ENCODE results near the gene FTCDNL1. TPM values are rescaled to one million over a fixed set of nuclear protein-coding genes. Genes with fewer than 3 reads are reported as not detected.

Gene FTCDNL1
- total and polyA plus RNA-seq, 2 of the 13 experiments (the other 11 are each of a cell fraction or from before 2014, with no cell fraction given), result 0.98 to 1.4 TPM

GRCh38 chr2:199850718-199851500 is at the start of gene FTCDNL1 (continued):
- TF ChIP-seq ZBTB2 (CRISPR knock-in tag; IDR thresholded peaks at IDR 0.05; ENCODE audit: low read depth) (peak; percentile 58; the same call in 1 of the 2 replicates), EHMT2 (IDR thresholded peaks at IDR 0.05; ENCODE audit: borderline replicate concordance, low read depth, low read length) (no peak), TCF7 (IDR thresholded peaks at IDR 0.05; ENCODE audit: low read depth) (no peak), ATF7-NPFF (CRISPR knock-in tag; IDR thresholded peaks at IDR 0.05; ENCODE audit: low read depth) (peak; percentile 94), ZNF274 (CRISPR knock-in tag; IDR thresholded peaks at IDR 0.05) (peak; percentile 87), NR1H2 (CRISPR knock-in tag; IDR thresholded peaks at IDR 0.05; ENCODE audit: borderline replicate concordance, low read depth) (peak; percentile 84; the same call in 1 of the 2 replicates), ZFP1 (CRISPR knock-in tag; IDR thresholded peaks at IDR 0.05) (0 out of 2 replicates have a peak, but pooled peaks have one; percentile 22), KLF6 (CRISPR knock-in tag; IDR thresholded peaks at IDR 0.05) (peak; percentile 75; the same call in 1 of the 2 replicates), ZNF550 (CRISPR knock-in tag; IDR thresholded peaks at IDR 0.05; ENCODE audit: borderline replicate concordance) (no peak), ZNF207 (IDR thresholded peaks at IDR 0.05; ENCODE audit: borderline replicate concordance) (no peak), SIN3A (IDR thresholded peaks at IDR 0.05; ENCODE audit: borderline replicate concordance, low read depth, low read length) (peak; percentile 10; the same call in 1 of the 2 replicates), ZNF251 (CRISPR knock-in tag; IDR thresholded peaks at IDR 0.05) (no peak), RERE (CRISPR knock-in tag; IDR thresholded peaks at IDR 0.05; ENCODE audit: low read depth) (no peak; the same call in 1 of the 2 replicates)
- TF ChIP-seq, protein P1, sequence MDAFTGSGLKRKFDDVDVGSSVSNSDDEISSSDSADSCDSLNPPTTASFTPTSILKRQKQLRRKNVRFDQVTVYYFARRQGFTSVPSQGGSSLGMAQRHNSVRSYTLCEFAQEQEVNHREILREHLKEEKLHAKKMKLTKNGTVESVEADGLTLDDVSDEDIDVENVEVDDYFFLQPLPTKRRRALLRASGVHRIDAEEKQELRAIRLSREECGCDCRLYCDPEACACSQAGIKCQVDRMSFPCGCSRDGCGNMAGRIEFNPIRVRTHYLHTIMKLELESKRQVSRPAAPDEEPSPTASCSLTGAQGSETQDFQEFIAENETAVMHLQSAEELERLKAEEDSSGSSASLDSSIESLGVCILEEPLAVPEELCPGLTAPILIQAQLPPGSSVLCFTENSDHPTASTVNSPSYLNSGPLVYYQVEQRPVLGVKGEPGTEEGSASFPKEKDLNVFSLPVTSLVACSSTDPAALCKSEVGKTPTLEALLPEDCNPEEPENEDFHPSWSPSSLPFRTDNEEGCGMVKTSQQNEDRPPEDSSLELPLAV (CRISPR knock-in tag; conservative IDR thresholded peaks at IDR 0.05; ENCODE audit: low read depth), result no peak; the same call in 1 of the 2 replicates
- TF ChIP-seq, protein P2, sequence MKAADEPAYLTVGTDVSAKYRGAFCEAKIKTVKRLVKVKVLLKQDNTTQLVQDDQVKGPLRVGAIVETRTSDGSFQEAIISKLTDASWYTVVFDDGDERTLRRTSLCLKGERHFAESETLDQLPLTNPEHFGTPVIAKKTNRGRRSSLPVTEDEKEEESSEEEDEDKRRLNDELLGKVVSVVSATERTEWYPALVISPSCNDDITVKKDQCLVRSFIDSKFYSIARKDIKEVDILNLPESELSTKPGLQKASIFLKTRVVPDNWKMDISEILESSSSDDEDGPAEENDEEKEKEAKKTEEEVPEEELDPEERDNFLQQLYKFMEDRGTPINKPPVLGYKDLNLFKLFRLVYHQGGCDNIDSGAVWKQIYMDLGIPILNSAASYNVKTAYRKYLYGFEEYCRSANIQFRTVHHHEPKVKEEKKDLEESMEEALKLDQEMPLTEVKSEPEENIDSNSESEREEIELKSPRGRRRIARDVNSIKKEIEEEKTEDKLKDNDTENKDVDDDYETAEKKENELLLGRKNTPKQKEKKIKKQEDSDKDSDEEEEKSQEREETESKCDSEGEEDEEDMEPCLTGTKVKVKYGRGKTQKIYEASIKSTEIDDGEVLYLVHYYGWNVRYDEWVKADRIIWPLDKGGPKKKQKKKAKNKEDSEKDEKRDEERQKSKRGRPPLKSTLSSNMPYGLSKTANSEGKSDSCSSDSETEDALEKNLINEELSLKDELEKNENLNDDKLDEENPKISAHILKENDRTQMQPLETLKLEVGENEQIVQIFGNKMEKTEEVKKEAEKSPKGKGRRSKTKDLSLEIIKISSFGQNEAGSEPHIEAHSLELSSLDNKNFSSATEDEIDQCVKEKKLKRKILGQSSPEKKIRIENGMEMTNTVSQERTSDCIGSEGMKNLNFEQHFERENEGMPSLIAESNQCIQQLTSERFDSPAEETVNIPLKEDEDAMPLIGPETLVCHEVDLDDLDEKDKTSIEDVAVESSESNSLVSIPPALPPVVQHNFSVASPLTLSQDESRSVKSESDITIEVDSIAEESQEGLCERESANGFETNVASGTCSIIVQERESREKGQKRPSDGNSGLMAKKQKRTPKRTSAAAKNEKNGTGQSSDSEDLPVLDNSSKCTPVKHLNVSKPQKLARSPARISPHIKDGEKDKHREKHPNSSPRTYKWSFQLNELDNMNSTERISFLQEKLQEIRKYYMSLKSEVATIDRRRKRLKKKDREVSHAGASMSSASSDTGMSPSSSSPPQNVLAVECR (CRISPR knock-in tag; IDR thresholded peaks at IDR 0.05; ENCODE audit: borderline replicate concordance), result peak; percentile 68; the same call in 1 of the 2 replicates
